Keratinocyte (primary cell): ENCODE results near the gene SHISA4. TPM values are rescaled to one million over a fixed set of nuclear protein-coding genes. Genes with fewer than 3 reads are reported as not detected.

Experiments used
- DNase-seq: peaks from one replicate; pipeline ENCODE4 v3.0.0-alpha.2; 2011; ENCODE audit warnings: low read depth, missing footprints, low spot score
- FAIRE-seq: peaks from 2 replicates; lab custom pipeline; 2011; peaks lifted over from hg19 to GRCh38; lab: Jason Lieb, UNC
- H2AFZ ChIP-seq: 2 replicates; pipeline ENCODE4 v1.6.0; 2012; ENCODE audit warnings: low read length, control low read depth, inconsistent platforms; ENCODE audit not compliant: control insufficient read depth
- H3K27ac ChIP-seq: 2 replicates; pipeline ENCODE4 v1.5.1; 2011; ENCODE audit warnings: low read length; ENCODE audit not compliant: control insufficient read depth, insufficient read depth
- H3K27me3 ChIP-seq: 3 replicates; pipeline ENCODE4 v1.6.0; 2011; ENCODE audit warnings: low read length; ENCODE audit not compliant: control insufficient read depth, insufficient read depth; ENCODE audit errors: extremely low read depth
- H3K36me3 ChIP-seq, 2 experiments: 2 replicates in 1 of 2; 3 replicates in 1 of 2; pipeline ENCODE4 v1.5.1; 2011; ENCODE audit warnings: low read length in 2 of 2, mild to moderate bottlenecking in 1 of 2; ENCODE audit not compliant: control insufficient read depth in 2 of 2, insufficient read depth in 2 of 2; ENCODE audit errors: extremely low read depth in 1 of 2
- H3K4me1 ChIP-seq: 3 replicates; pipeline ENCODE4 v1.5.1; 2011; ENCODE audit warnings: low read length; ENCODE audit not compliant: control insufficient read depth, insufficient read depth; ENCODE audit errors: extremely low read depth
- H3K4me2 ChIP-seq: 3 replicates; pipeline ENCODE4 v1.6.0; 2011; ENCODE audit warnings: low read depth, low read length; ENCODE audit not compliant: control insufficient read depth, insufficient read depth; ENCODE audit errors: extremely low read depth
- H3K4me3 ChIP-seq, 3 experiments: fragments of 200-600 bp in 1 of 3; sonication (generic) in 1 of 3; 2 replicates in 2 of 3; 3 replicates in 1 of 3; pipeline ENCODE4 v1.5.1; 2011 to 2016; ENCODE audit warnings: low read length in 3 of 3, mild to moderate bottlenecking in 3 of 3, control low read depth in 2 of 3, inconsistent platforms in 1 of 3, low read depth in 1 of 3, mixed read lengths in 1 of 3, mixed run types in 1 of 3, moderate library complexity in 1 of 3; ENCODE audit not compliant: control insufficient read depth in 2 of 3, insufficient read depth in 2 of 3; ENCODE audit errors: extremely low read depth in 1 of 3
- H3K79me2 ChIP-seq: 2 replicates; pipeline ENCODE4 v1.6.0; 2012; ENCODE audit warnings: low read length; ENCODE audit not compliant: control insufficient read depth, insufficient read depth
- H3K9ac ChIP-seq: 3 replicates; pipeline ENCODE4 v1.6.0; 2011; ENCODE audit warnings: low read length; ENCODE audit not compliant: control insufficient read depth, insufficient read depth; ENCODE audit errors: extremely low read depth
- H3K9me1 ChIP-seq: 3 replicates; pipeline ENCODE4 v1.6.0; 2011; ENCODE audit warnings: low read length; ENCODE audit not compliant: control insufficient read depth, insufficient read depth; ENCODE audit errors: extremely low read depth
- H3K9me3 ChIP-seq: 2 replicates; pipeline ENCODE4 v1.5.1; 2012; ENCODE audit warnings: low read depth, low read length; ENCODE audit not compliant: control insufficient read depth
- H4K20me1 ChIP-seq: 3 replicates; pipeline ENCODE4 v1.6.0; 2011; ENCODE audit warnings: low read length; ENCODE audit not compliant: control insufficient read depth, insufficient read depth; ENCODE audit errors: extremely low read depth
- CTCF ChIP-seq, 3 experiments: IDR thresholded peaks in 1 of 3; conservative IDR thresholded peaks in 1 of 3; optimal IDR thresholded peaks in 1 of 3; 2 replicates in 2 of 3; 3 replicates in 1 of 3; pipeline versions ENCODE3 to v1.5.1; 2011; ENCODE audit warnings: low read length in 3 of 3, mild to moderate bottlenecking in 3 of 3, moderate library complexity in 2 of 3, control low read depth in 1 of 3, inconsistent platforms in 1 of 3; ENCODE audit not compliant: insufficient read depth in 2 of 3; ENCODE audit errors: extremely low read depth in 1 of 3
- EZH2 ChIP-seq: IDR thresholded peaks from one replicate; pipeline ENCODE4 v1.6.1; 2012; ENCODE audit warnings: inconsistent platforms, mild to moderate bottlenecking, low read length, moderate library complexity
- dilution Hi-C: fragments of 300-500 bp; cut with MboI; formaldehyde crosslinking; loops from one replicate; pipeline ENCODE4 v1.7.0; 2020; ENCODE audit warnings: low sequenced_read_pairs; ENCODE audit not compliant: extremely low pct_ligation_motif_present
- polyA plus RNA-seq, 5 experiments: library from polyadenylated mRNA; depleted of rRNA in 3 of 5; stranded (reverse) in 3 of 5; stranded (forward) in 1 of 5; unstranded in 1 of 5; fragments of >200 nt; gene quantifications; 1 replicate in 1 of 5; 2 replicates in 3 of 5; 3 replicates in 1 of 5; pipeline versions ENCODE4 v1.2.1 to v1.2.3, GENCODE V29; 2011 to 2012; ENCODE audit warnings: missing spikeins in 2 of 5, low read depth in 1 of 5, low replicate concordance in 1 of 5

SHISA4 gene
- polyA plus RNA-seq, 1 donor (not counting 4 experiments of a cell fraction or from before 2014, with no cell fraction given), result 2.2 TPM

GRCh38 chr1:201841265-201841912, 47.3 kb upstream of the SHISA4 start:
- Histone ChIP-seq H3K9ac (no peak overlapping the region), H3K79me2 (peaks cover 94% of the 10 kb centered on the region), H3K36me3 (peaks cover 0 to 5% of the 10 kb centered on the region in 2 experiments), H3K27me3 (no peaks in the 10 kb centered on the region), H3K27ac (no peak overlapping the region), H4K20me1 (no peaks in the 10 kb centered on the region), H2AFZ (no peak overlapping the region), H3K4me1 (peaks cover 6% of the 10 kb centered on the region), H3K4me2 (no peak overlapping the region), H3K9me1 (no peaks in the 10 kb centered on the region), H3K9me3 (no peaks in the 10 kb centered on the region), H3K4me3 (no peak overlapping the region)
- no peak for DNase-seq
- dilution Hi-C loops, result no loop called here
- no peak for TF ChIP-seq CTCF (optimal IDR thresholded peaks at IDR 0.05 in 1 of 3, IDR thresholded peaks at IDR 0.05 in 1 of 3, conservative IDR thresholded peaks at IDR 0.05 in 1 of 3; ENCODE audit: extremely low read depth in 1 of 3, insufficient read depth in 2 of 3, low read length in 3 of 3)
- TF ChIP-seq EZH2, result no peak
- FAIRE-seq, result no peak

- H3K36me3 ChIP-seq, result peaks cover under 1 to 8% of the 10 kb centered on the region in 2 experiments
- FAIRE-seq (no peak), DNase-seq (no peak)
- H3K9me3 ChIP-seq, result no peaks in the 10 kb centered on the region
- peaks cover 9% of the 10 kb centered on the region for H3K4me1 ChIP-seq
- no peak overlapping the region for H3K4me2 ChIP-seq
- no peaks in the 10 kb centered on the region for H3K27me3 ChIP-seq
- dilution Hi-C loops, result no loop called here
- TF ChIP-seq EZH2 (no peak), CTCF (optimal IDR thresholded peaks at IDR 0.05 in 1 of 3, IDR thresholded peaks at IDR 0.05 in 1 of 3, conservative IDR thresholded peaks at IDR 0.05 in 1 of 3; ENCODE audit: extremely low read depth in 1 of 3, insufficient read depth in 2 of 3, low read length in 3 of 3) (no peak)
- no peaks in the 10 kb centered on the region for H3K9me1 ChIP-seq
- no peak overlapping the region for H3K4me3 ChIP-seq
- no peak overlapping the region for H3K27ac ChIP-seq
- peaks cover 89% of the 10 kb centered on the region for H3K79me2 ChIP-seq
- no peak overlapping the region for H3K9ac ChIP-seq
- H2AFZ ChIP-seq, result no peak overlapping the region
- H4K20me1 ChIP-seq, result no peaks in the 10 kb centered on the region
Measured at GRCh38 chr1:201842472-201843027, 46.1 kb upstream of the SHISA4 start.
